ENCODE measurements around the gene LIMS2.

Gene LIMS2

DNA sequence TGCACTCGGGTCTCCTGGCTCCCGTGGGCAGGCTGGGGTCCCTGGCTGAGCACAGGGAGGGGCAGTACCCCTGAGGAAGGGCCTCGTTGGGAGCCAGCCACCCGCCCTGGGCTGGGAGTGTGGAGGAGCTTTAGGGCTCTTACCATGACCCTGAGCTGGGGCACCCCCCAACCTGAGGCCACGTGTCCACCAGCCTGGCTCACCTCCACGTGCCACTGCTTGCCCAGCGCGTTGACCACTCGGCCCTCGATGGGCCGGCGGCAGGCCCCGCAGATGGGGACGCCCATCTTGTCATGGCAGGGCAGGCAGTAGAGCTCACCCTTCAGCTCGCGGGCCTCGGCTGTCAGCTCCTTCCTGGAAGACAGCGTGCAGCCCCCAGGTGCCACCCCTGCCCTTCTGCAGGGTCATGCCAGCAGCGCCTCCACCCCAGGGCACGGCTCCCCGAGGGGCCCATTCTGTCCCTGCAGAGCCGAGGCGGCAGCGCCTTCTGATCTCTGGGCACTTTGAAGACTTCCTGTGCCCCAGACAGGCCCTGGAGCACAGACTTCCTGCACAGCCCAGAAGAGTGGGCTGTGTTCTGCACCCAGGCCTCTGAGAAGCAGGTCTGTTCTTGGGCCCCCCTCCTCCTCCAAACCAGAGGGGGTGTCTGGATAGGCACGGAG is 33.4 kb downstream of the LIMS2 start:
- H3K9me3 ChIP-seq (ENCODE audit: control insufficient read depth, insufficient read depth, low read depth, low read length), result no peaks in the 10 kb centered on the region
- no peaks in the 10 kb centered on the region for H3K36me3 ChIP-seq (ENCODE audit: control insufficient read depth, insufficient read depth, low read length)
- no peak overlapping the region for H3K27ac ChIP-seq (ENCODE audit: low read depth, low read length)
- no peak overlapping the region for H3K9ac ChIP-seq (ENCODE audit: low read length)
- no peaks in the 10 kb centered on the region for H3K27me3 ChIP-seq (ENCODE audit: control insufficient read depth, insufficient read depth, low read length)
- H3K4me1 ChIP-seq (ENCODE audit: control insufficient read depth, insufficient read depth, low read length), result peaks cover 22% of the 10 kb centered on the region
- no peak overlapping the region for H3K4me3 ChIP-seq (ENCODE audit: low read depth, low read length)

DNA sequence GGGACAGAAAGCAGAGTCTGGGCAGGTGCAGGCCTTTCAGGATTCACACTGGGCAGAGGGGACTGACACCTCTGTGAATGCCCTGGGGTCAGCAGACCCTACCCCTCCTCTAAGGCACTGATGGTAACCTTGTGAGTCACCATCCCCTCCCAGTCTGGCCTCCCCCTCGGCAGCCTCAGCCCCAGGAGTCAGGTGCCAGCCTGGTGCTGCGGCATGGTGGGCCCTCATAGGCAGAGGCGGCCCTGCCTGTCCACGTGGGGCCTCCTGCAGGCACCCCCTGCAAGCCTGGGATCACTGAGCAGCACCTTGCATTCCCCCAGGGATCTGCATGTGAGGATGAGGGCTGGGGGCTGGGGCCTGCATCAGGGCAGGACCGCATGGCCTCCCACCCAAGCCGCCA is 34.2 kb downstream of the LIMS2 start:
- no peak overlapping the region for H3K4me3 ChIP-seq (ENCODE audit: low read depth, low read length)
- no peak overlapping the region for H3K9ac ChIP-seq (ENCODE audit: low read length)
- H3K27ac ChIP-seq (ENCODE audit: low read depth, low read length), result no peak overlapping the region
- H3K36me3 ChIP-seq (ENCODE audit: control insufficient read depth, insufficient read depth, low read length), result no peaks in the 10 kb centered on the region
- peaks cover 29% of the 10 kb centered on the region for H3K4me1 ChIP-seq (ENCODE audit: control insufficient read depth, insufficient read depth, low read length)
- no peaks in the 10 kb centered on the region for H3K9me3 ChIP-seq (ENCODE audit: control insufficient read depth, insufficient read depth, low read depth, low read length)
- no peaks in the 10 kb centered on the region for H3K27me3 ChIP-seq (ENCODE audit: control insufficient read depth, insufficient read depth, low read length)

DNA sequence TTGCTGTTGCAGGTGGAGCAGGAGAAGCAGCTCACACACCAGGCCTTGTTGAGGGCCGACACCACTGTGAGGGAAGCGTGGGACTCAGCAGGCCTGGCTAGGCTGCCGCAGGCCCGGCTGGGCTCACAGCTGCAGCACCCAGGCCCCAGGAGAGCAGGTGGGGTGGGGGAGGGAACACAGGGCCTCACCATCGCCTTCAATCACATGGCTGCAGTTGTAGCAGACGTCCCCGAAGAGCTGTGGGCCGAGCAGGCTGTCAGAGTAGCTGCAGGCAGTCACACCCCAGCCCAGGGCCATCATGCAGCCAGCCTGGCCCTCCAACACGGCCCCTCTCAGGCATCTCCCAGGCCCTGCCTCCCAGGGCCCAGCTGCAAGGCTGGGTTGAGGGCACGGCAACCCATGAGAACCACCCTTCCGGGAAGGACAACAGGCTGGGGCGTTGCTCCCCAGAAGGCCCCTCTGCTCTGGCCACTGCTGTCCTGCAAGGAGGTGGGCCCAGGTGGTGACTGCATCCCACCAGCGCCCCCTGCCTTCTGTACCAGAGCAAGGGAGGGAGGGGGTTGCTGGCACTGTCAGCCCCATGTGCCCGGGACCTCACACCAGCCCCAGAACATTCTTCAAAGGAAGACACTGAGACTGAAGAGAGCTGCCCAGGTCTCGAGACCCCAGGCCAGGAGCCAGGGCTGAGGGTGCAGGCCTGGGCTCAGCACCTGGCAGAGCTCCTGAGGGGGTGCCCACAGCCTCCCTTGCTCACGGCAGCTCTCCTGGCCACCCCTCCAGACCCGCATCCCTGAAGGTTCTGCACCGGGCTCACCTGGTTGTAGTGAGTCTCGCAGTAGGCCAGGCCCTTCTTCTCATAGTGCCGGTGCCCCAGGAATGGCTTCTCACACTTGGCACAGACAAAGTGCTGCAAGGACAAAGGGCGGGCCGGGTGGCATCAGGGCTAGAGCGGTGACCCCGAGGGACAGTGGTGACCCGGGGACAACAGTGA is 35.0 kb downstream of the LIMS2 start:
- H3K4me1 ChIP-seq (ENCODE audit: control insufficient read depth, insufficient read depth, low read length), result peaks cover 29% of the 10 kb centered on the region
- H3K4me3 ChIP-seq (ENCODE audit: low read depth, low read length), result no peak overlapping the region
- no peaks in the 10 kb centered on the region for H3K27me3 ChIP-seq (ENCODE audit: control insufficient read depth, insufficient read depth, low read length)
- H3K9ac ChIP-seq (ENCODE audit: low read length), result no peak overlapping the region
- no peaks in the 10 kb centered on the region for H3K9me3 ChIP-seq (ENCODE audit: control insufficient read depth, insufficient read depth, low read depth, low read length)
- no peak overlapping the region; the same call in 1 of the 2 replicates for H3K27ac ChIP-seq (ENCODE audit: low read depth, low read length)
- H3K36me3 ChIP-seq (ENCODE audit: control insufficient read depth, insufficient read depth, low read length), result no peaks in the 10 kb centered on the region

DNA sequence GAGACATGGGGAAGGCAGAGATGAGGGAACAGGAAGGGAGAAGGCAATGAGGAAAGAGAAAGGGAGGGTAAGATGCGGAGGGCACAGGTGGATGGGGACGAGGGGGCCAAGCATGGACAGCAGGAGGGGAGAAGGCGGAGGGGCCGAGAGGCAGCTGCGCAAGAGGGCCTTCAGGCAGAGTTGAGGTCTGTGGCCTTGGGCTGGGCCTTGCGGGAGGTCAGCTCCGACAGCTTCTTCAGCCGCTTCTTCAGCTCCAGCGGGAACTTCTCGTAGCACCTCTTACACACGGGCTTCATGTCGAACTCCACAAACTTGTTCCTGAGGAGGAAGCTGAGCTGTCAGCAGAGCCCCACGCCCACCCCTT is 36.2 kb downstream of the LIMS2 start:
- no peaks in the 10 kb centered on the region for H3K36me3 ChIP-seq (ENCODE audit: control insufficient read depth, insufficient read depth, low read length)
- H3K27me3 ChIP-seq (ENCODE audit: control insufficient read depth, insufficient read depth, low read length), result no peaks in the 10 kb centered on the region
- H3K27ac ChIP-seq (ENCODE audit: low read depth, low read length), result no peak overlapping the region
- H3K4me1 ChIP-seq (ENCODE audit: control insufficient read depth, insufficient read depth, low read length), result peaks cover 29% of the 10 kb centered on the region
- H3K4me3 ChIP-seq (ENCODE audit: low read depth, low read length), result no peak overlapping the region
- H3K9me3 ChIP-seq (ENCODE audit: control insufficient read depth, insufficient read depth, low read depth, low read length), result no peaks in the 10 kb centered on the region
- H3K9ac ChIP-seq (ENCODE audit: low read length), result peak overlapping the region; percentile 11

DNA sequence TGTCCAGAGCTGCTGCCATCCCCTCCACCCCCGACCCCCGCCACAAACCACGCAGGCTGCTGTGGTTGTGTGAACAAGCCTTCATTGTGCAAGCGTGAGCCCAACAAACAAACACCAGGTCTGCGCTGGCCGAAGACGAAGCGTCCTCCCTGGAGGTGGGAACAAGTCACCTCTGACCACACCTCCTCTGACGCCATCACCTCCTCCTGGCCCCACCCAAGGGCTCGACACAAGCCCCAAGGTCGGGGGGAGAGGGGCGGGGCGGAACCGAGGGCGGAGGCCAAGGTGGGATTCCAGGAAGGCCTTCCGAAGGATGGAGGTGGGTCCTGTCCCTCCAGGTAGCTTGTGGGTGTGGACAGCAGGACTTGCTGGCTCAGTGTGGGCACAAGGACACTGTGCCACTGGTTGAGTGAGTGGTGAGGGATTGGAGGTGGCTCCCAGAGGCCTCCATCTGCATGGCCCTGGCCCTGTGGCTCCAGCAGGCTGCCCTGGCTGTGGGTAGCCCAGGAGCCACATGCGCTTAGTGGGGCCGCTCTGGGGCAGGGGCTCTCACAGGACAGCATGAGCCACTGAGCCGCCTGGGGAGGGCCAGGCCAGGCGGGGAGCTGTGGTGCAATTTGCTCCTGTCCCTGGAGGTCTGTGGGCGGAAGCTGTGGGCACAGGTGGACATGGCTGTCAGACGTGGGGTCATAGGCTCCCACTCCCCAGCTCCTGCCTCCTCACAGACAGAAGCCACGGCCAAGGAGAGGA is 36.8 kb downstream of the LIMS2 start:
- peak overlapping the region; percentile 11 for H3K9ac ChIP-seq (ENCODE audit: low read length)

DNA sequence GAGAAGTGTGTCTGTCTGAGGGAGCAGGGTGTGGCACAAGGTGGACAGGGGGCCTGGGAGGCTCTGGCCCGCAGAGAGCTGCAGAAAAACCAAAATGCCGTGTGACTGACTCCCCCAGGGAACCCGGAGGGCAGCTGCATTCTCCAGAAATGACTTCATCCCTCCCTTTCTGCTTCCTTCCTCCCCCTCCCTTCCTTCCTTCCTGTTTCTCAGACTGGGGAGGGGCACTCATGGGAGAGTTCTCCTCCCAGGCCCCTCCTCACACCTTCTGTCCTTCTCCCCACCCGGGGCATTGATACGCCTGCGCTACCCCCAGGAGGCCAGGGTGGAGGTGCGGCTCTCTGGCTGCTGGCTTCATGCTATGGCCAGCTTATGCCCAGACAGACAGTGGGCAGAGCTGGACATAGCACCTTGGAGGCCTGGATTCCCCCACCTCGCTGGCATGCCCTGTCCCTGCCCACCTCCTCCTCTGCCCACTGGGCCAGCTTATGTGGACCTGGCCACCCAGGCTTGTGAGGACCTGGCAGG is 37.5 kb downstream of the LIMS2 start:
- Histone ChIP-seq H3K27ac (ENCODE audit: low read depth, low read length) (peak overlapping the region; percentile 82; the same call in 1 of the 2 replicates), H3K4me1 (ENCODE audit: control insufficient read depth, insufficient read depth, low read length) (peaks cover 29% of the 10 kb centered on the region), H3K9ac (ENCODE audit: low read length) (peak overlapping the region; percentile 26), H3K27me3 (ENCODE audit: control insufficient read depth, insufficient read depth, low read length) (no peaks in the 10 kb centered on the region), H3K4me3 (ENCODE audit: low read depth, low read length) (peak overlapping the region; percentile 36), H3K9me3 (ENCODE audit: control insufficient read depth, insufficient read depth, low read depth, low read length) (no peaks in the 10 kb centered on the region), H3K36me3 (ENCODE audit: control insufficient read depth, insufficient read depth, low read length) (no peaks in the 10 kb centered on the region)

More for the DNA sequence above, 36.8 kb downstream of the LIMS2 start:
- peak overlapping the region; percentile 82; the same call in 1 of the 2 replicates for H3K27ac ChIP-seq (ENCODE audit: low read depth, low read length)
- H3K9me3 ChIP-seq (ENCODE audit: control insufficient read depth, insufficient read depth, low read depth, low read length), result no peaks in the 10 kb centered on the region
- no peaks in the 10 kb centered on the region for H3K27me3 ChIP-seq (ENCODE audit: control insufficient read depth, insufficient read depth, low read length)
- no peaks in the 10 kb centered on the region for H3K36me3 ChIP-seq (ENCODE audit: control insufficient read depth, insufficient read depth, low read length)
- H3K4me1 ChIP-seq (ENCODE audit: control insufficient read depth, insufficient read depth, low read length), result peaks cover 29% of the 10 kb centered on the region
- peak overlapping the region; percentile 36 for H3K4me3 ChIP-seq (ENCODE audit: low read depth, low read length)

DNA sequence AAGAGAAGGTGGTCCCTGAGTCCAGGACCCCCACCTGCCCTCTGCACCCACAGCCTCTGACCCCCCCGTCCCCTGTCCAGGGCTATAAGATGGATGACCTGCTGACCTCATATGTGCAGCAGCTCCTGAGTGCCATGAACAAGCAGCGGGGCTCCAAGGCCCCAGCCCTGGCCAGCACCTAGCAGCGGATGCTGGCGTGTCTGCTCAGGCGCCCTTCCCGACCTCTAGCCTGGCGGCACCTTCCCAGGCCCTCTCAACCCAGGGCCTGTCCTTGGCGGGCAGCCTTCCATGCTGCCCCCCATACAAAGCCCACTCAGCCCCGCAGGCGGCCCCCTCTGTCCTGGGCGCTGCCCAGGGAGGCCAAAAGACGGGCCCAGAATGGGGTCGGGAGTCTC is 38.1 kb downstream of the LIMS2 start:
- Histone ChIP-seq H3K9me3 (ENCODE audit: control insufficient read depth, insufficient read depth, low read depth, low read length) (no peaks in the 10 kb centered on the region), H3K27me3 (ENCODE audit: control insufficient read depth, insufficient read depth, low read length) (no peaks in the 10 kb centered on the region), H3K36me3 (ENCODE audit: control insufficient read depth, insufficient read depth, low read length) (no peaks in the 10 kb centered on the region), H3K27ac (ENCODE audit: low read depth, low read length) (peak overlapping the region; percentile 72; the same call in 1 of the 2 replicates), H3K4me1 (ENCODE audit: control insufficient read depth, insufficient read depth, low read length) (peaks cover 29% of the 10 kb centered on the region), H3K4me3 (ENCODE audit: low read depth, low read length) (no peak overlapping the region), H3K9ac (ENCODE audit: low read length) (no peak overlapping the region)

DNA sequence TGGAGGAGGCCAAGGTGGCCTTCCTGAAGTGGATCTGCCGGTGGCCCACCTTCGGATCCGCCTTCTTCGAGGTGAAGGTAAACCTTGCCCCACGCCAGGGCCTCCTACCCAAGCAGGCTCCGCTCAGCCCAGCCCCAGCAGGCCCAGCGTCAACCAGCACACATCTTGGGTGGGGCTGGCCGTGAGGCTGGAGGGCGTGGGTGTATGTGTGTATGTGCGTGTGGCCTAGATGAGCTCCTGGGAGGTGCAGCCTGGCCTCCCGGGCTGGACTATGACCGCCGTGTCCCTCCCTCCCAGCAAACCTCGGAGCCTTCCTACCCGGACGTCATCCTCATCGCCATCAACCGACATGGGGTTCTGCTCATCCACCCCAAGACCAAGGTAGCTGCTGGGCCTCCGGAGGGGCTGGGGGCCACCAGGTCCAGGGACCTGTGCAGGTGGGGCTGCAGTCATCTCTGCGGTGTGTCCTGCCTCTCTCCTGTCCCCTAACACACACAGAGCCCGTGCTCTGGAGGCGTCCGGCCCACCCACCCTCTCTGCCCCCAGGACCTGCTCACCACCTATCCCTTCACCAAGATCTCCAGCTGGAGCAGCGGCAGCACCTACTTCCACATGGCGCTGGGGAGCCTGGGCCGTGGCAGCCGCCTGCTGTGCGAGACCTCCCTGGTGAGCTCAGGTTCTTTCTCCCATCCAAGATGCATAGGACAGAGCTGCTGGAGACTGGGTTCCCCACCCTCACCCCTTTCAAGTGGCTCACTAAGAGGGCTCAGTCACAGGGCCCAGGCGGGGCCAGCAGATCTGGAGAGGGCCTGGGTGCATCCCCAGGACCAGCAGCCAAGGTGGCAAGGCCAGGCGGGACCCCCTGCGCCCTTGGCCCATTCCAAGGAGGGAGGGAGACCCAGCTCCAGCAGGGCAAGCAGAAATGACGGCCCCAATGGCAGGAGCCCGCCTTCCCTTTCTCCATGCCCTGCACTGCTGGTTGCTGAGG is 38.8 kb downstream of the LIMS2 start:
- Histone ChIP-seq H3K9me3 (ENCODE audit: control insufficient read depth, insufficient read depth, low read depth, low read length) (no peaks in the 10 kb centered on the region), H3K9ac (ENCODE audit: low read length) (no peak overlapping the region), H3K4me3 (ENCODE audit: low read depth, low read length) (no peak overlapping the region), H3K27ac (ENCODE audit: low read depth, low read length) (peak overlapping the region; percentile 72; the same call in 1 of the 2 replicates), H3K36me3 (ENCODE audit: control insufficient read depth, insufficient read depth, low read length) (no peaks in the 10 kb centered on the region), H3K27me3 (ENCODE audit: control insufficient read depth, insufficient read depth, low read length) (no peaks in the 10 kb centered on the region), H3K4me1 (ENCODE audit: control insufficient read depth, insufficient read depth, low read length) (peaks cover 29% of the 10 kb centered on the region)

DNA sequence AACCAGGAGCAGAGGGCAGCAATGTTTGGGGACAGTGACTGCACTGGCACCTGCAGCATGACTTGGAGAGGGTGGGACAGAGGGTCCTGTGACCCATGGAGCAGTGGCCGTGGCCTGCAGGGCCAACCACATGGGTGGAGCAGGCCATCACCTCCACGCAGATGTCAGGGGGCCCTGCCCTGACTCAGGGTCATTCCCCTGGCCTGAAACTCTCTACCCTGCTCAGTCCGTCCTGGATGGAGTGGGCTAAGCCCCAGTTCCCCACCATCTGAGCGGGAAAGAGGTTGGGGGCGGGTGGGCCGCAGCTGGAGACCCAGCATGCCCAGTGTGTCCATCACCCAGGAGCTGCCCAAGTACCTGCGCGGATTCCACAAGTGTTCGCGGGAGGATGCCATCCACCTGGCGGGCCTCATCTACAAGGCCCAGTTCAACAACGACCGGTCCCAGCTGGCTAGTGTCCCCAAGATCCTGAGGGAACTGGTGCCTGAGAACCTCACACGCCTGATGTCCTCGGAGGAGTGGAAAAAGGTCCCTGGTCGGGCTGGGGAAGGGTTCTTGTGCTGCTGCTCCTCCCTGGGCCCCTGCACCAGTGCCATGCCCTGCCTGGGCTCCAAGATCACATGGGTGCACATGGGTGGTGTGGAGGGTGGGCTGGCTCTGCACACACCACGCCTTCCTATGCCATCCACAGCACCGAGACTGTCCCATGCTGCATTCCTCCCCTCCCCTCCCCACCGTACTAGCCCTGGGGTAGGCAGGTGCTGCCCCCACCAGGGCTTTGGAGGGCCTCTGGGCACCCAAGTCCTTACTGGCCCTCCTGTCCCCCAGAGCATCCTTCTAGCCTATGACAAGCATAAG is 39.7 kb downstream of the LIMS2 start:
- H3K4me1 ChIP-seq (ENCODE audit: control insufficient read depth, insufficient read depth, low read length), result peaks cover 29% of the 10 kb centered on the region
- no peak overlapping the region for H3K27ac ChIP-seq (ENCODE audit: low read depth, low read length)

More for the DNA sequence above, 39.7 kb downstream of the LIMS2 start:
- Histone ChIP-seq H3K9me3 (ENCODE audit: control insufficient read depth, insufficient read depth, low read depth, low read length) (no peaks in the 10 kb centered on the region), H3K9ac (ENCODE audit: low read length) (no peak overlapping the region), H3K27me3 (ENCODE audit: control insufficient read depth, insufficient read depth, low read length) (no peaks in the 10 kb centered on the region), H3K4me3 (ENCODE audit: low read depth, low read length) (no peak overlapping the region), H3K36me3 (ENCODE audit: control insufficient read depth, insufficient read depth, low read length) (no peaks in the 10 kb centered on the region)
